Stimulated activated naive B cell treated with anti-CD40 and anti-IgM and Interleukin-4, amounts not matched to agents 10 μg/mL and 1 μg/mL and 100 μg/mL, for 72 hours (primary cell): ENCODE results near the gene CHTF18.

Experiments used
- ATAC-seq, 2 donors: fragments of 150-1000 bp; cut with Tn5 transposase; replicated peaks; 2 replicates each; pipeline ENCODE4 v1.10.0; 2021; ENCODE audit warnings: moderate library complexity in 1 of 2
- DNase-seq: peaks from one replicate; pipeline ENCODE4 v3.0.0; 2021
- H3K27ac Mint-ChIP-seq: one replicate; pipeline ENCODE4 v1.8.0; 2022; ENCODE audit warnings: mild to moderate bottlenecking, mixed read lengths
- H3K27me3 Mint-ChIP-seq, 2 donors: one replicate each; pipeline ENCODE4 v1.8.0; 2022; ENCODE audit warnings: mixed read lengths in 2 of 2
- H3K36me3 Mint-ChIP-seq, 2 donors: one replicate each; pipeline ENCODE4 v1.8.0; 2022; ENCODE audit warnings: mixed read lengths in 2 of 2, mild to moderate bottlenecking in 1 of 2
- H3K4me1 Mint-ChIP-seq, 2 donors: one replicate each; pipeline ENCODE4 v1.8.0; 2022; ENCODE audit warnings: mixed read lengths in 2 of 2, mild to moderate bottlenecking in 1 of 2
- H3K4me3 Mint-ChIP-seq, 2 donors: one replicate each; pipeline ENCODE4 v1.8.0; 2022; ENCODE audit warnings: mild to moderate bottlenecking in 2 of 2, mixed read lengths in 2 of 2, moderate library complexity in 1 of 2
- H3K9me3 Mint-ChIP-seq, 2 donors: one replicate each; pipeline ENCODE4 v1.8.0; 2022; ENCODE audit warnings: mixed read lengths in 2 of 2, mild to moderate bottlenecking in 1 of 2

The CHTF18 gene

DNA sequence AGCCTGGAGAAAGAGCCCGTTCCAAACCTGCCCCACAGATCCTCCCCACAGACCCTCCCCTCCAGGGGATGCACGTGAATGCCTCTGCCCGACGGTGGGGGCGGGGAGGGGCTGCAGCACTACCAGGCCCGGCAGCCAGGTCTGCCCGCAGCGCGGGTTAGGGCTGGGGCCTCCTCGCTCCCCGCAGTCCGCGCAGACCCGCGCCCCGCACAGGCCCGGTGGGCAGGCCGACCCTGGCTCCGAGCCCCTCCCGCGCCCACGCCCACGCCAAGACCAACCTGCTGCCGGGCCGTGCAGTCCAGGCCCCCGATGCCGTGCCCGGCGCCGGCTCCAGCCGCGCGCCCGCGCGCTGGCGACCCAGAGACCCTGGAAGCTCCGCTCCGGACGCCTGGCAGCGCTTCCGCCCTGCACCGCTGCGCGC is 432 bp upstream of the CHTF18 start, which contains the start of gene RPUSD1:
Gene RPUSD1 (minus strand): TSS at position 404 of the 421 bp plus-strand sequence. CDS start 644 bp downstream, outside the sequence.
- Mint-ChIP-seq H3K4me3 (peak within 1 kb of the TSS; percentile 89 to 90), H3K27ac (peak within 1 kb of the TSS; percentile 87), H3K36me3 (peaks cover 22 to 25% of the 10 kb centered on the region in 2 donors), H3K9me3 (no peaks in the 10 kb centered on the region), H3K4me1 (peaks cover 18 to 42% of the 10 kb centered on the region in 2 donors), H3K27me3 (peaks cover 0 to 4% of the 10 kb centered on the region in 2 donors)
- no peak for DNase-seq
- ATAC-seq: peak; percentile 41 to 42

DNA sequence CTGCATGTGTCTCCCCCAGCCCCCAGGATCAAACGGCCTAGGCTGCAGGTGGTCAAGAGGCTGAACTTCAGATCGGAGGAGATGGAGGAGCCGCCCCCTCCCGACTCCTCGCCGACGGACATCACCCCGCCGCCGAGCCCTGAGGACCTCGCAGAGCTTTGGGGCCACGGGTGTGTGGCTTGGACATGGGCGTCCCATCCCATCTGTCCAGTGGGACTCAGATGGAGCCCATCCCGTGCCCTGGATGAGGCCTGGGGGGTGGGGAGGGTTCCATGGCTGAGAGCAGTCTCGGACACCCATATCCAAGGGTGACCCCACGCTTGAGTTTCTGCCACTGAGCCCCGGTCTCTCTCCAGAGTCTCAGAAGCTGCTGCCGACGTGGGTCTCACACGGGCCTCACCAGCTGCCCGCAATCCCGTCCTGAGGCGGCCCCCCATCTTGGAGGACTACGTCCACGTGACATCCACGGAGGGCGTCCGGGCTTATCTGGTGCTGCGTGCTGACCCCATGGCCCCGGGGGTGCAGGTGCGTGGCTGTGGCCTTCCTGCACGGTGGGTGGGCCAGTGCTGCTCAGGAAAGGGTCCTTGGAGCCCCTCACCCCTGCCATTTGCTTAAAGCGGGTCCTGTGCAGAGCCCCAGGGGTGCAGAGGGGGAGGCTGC is 901 bp downstream of the CHTF18 start:
- Mint-ChIP-seq H3K4me3 (peak overlapping the region; percentile 66 to 85), H3K9me3 (no peaks in the 10 kb centered on the region), H3K27me3 (no peaks in the 10 kb centered on the region), H3K4me1 (peaks cover 18 to 42% of the 10 kb centered on the region in 2 donors), H3K36me3 (peaks cover 22 to 26% of the 10 kb centered on the region in 2 donors), H3K27ac (no peak overlapping the region)
- no peak for ATAC-seq
- DNase-seq: no peak

DNA sequence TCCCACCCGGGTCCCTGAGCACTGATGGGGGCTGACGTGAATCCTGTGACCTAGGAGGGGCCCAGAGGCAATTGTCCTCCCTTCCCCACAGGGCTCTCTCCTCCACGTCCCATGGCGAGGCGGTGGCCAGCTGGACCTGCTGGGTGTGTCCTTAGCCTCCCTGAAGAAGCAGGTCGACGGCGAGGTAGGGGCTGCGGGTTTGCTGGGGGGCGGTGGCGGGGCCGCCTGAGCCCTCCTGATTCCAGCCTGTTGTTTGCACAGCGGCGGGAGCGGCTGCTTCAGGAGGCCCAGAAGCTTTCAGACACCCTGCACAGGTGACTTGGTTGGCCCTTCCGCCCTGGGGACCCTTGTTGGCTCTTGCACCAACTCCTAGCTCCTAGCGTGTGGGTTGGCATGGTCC is 1.7 kb downstream of the CHTF18 start:
- Mint-ChIP-seq H3K4me1 (peaks cover 17 to 39% of the 10 kb centered on the region in 2 donors), H3K27ac (no peak overlapping the region), H3K27me3 (no peaks in the 10 kb centered on the region), H3K4me3 (peak overlapping the region; percentile 71 to 75), H3K9me3 (no peaks in the 10 kb centered on the region), H3K36me3 (peaks cover 18 to 24% of the 10 kb centered on the region in 2 donors)
- no peak for DNase-seq
- no peak for ATAC-seq

DNA sequence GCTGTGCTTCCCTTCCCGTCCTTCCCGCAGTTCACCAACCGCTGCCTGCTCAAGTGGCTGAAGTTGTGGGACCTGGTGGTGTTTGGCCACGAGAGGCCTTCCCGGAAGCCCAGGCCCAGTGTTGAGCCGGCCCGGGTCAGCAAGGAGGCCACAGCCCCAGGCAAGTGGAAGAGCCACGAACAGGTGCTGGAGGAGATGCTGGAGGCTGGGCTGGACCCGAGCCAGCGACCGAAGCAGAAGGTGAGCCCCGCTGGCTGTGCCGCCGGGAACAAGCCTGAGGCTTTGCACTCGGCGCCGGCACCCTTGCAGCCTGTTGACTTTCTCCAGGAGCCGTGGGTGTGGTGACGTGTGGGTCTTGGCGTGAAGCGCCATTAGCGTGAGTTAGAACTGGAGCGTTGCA is 2.7 kb downstream of the CHTF18 start:
- Mint-ChIP-seq H3K36me3 (peaks cover 19 to 26% of the 10 kb centered on the region in 2 donors), H3K4me1 (peaks cover 17 to 36% of the 10 kb centered on the region in 2 donors)

DNA sequence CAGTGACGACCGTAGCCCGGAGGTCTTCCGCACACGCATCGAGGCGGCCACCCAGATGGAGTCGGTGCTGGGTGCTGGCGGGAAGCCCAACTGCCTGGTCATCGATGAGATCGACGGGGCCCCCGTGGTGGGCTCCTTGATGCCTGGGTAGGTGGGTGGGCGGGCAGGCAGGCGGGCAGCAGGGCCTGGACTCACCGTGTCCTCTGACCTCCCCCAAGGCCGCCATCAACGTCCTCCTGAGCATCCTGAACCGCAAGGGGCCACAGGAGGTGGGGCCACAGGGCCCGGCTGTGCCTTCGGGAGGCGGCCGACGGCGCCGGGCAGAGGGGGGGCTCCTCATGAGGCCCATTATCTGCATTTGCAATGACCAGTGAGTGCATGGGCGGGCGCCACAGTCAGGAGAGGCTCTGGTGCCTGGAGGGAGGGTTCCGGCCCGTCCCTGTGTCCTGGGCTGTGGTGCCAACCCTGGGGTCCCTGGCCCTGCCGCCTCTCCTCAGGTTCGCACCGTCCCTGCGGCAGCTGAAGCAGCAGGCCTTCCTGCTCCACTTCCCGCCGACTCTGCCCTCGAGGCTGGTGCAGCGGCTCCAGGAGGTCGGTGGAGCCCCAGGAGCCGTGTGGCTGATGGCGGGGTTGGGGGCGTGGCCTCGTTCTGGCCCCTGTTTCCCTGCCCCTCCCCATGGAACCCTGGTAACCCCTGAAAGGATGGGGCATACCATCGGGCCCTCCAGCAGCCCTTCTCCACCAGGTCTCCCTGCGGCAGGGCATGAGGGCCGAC is 4.0 kb downstream of the CHTF18 start:
- ATAC-seq (no peak), DNase-seq (no peak)
- no peaks in the 10 kb centered on the region for H3K9me3 Mint-ChIP-seq
- H3K27ac Mint-ChIP-seq: no peak overlapping the region
- no peak overlapping the region for H3K4me3 Mint-ChIP-seq
- no peaks in the 10 kb centered on the region for H3K27me3 Mint-ChIP-seq
- H3K4me1 Mint-ChIP-seq: peaks cover 10 to 26% of the 10 kb centered on the region in 2 donors
- peaks cover 27 to 31% of the 10 kb centered on the region in 2 donors for H3K36me3 Mint-ChIP-seq

More for the DNA sequence above, 2.7 kb downstream of the CHTF18 start:
- ATAC-seq (no peak), DNase-seq (no peak)
- H3K9me3 Mint-ChIP-seq: no peaks in the 10 kb centered on the region
- no peak overlapping the region for H3K27ac Mint-ChIP-seq
- no peaks in the 10 kb centered on the region for H3K27me3 Mint-ChIP-seq
- no peak overlapping the region for H3K4me3 Mint-ChIP-seq

DNA sequence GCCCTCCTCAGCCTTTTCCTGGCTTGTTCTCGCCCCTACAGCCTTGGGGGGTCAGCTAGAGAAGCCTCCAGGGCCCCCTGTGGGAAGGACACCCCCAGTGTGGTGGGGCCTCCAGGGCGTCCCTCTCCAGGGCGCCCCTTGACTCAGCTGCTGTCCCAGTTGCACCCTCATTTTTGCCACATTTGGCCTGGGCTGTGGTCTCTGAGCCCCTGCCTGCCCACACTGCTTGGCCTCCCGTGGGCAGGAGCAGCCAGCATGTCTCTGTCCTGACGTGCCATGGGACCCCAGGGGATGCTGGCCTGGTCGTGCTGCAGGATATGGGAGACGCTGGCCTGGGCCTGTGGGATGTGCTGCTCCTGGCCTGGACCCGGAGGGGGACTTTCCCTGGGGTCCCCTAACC is 5.0 kb downstream of the CHTF18 start:
- H3K27me3 Mint-ChIP-seq: peaks cover 7 to 9% of the 10 kb centered on the region in 2 donors
- ATAC-seq (no peak), DNase-seq (no peak)
- H3K27ac Mint-ChIP-seq: no peak overlapping the region
- H3K4me1 Mint-ChIP-seq: peaks cover 8 to 22% of the 10 kb centered on the region in 2 donors
- peaks cover 4% of the 10 kb centered on the region in 2 donors for H3K9me3 Mint-ChIP-seq
- no peak overlapping the region for H3K4me3 Mint-ChIP-seq
- H3K36me3 Mint-ChIP-seq: peaks cover 37 to 39% of the 10 kb centered on the region in 2 donors

DNA sequence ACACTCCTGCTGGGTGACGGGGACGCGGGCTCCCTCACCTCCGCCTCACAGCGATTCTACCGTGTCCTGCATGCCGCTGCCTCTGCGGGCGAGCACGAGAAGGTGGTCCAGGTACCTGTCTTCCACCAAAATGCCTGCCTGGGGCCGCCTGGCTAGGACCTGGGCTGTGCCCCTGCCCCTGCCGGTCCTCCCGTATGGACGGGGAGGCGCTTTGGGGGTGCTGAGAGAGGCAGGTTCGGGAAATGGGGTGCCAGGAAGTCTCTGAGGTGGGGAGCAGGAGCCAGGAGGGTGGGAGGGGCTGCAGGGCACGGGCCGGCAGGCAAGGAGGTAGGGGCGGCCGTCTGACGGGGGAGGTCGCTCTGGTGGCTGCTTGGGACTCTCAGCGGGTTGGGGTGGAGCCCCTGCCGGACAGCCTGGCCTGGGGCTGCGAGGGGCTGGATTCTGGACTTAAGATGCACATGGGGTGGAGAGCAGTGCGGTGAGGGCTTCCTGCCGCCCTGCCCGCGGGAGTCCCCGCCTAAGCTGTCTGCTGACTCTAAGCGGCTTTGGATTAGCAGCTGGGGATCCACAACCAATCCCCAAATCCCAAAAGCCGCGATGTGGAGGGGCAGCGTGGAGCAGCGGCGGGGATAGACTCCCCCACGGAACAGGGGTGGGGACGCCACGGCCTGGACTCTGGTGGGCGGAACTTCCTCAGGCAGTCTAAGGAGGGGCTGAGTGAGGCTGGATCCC is 5.8 kb downstream of the CHTF18 start:
- Mint-ChIP-seq H3K4me3 (no peak overlapping the region), H3K9me3 (peaks cover 4 to 5% of the 10 kb centered on the region in 2 donors), H3K27ac (no peak overlapping the region), H3K4me1 (peaks cover 8 to 22% of the 10 kb centered on the region in 2 donors), H3K36me3 (peaks cover 43 to 44% of the 10 kb centered on the region in 2 donors), H3K27me3 (peaks cover 11 to 17% of the 10 kb centered on the region in 2 donors)
- ATAC-seq (no peak), DNase-seq (no peak)

DNA sequence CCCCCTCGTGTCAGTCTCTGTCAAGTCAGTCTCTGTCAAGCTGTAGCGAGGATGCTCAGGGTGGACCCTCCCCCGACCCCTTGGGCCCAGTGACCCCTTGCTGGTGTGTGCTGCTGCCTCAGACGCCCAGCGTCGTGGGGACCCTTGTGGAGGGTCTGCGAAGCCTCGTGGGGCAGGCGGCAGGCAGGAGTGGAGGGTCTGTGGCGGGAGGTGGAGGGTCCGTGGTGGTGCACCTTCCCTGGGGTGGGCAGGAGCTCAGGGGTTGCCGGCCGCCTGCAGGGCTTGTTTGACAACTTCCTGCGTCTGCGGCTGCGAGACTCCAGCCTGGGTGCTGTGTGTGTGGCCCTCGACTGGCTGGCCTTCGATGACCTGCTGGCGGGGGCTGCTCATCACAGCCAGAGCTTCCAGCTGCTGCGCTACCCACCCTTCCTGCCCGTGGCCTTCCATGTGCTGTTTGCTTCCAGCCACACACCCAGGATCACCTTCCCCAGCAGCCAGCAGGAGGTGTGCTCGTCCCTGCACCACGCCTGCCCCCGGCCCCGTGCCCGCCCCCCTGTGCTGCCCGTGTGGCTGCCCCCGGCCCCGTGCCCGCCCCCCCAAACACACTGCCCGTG is 6.5 kb downstream of the CHTF18 start:
- Mint-ChIP-seq H3K4me1 (peaks cover 6 to 17% of the 10 kb centered on the region in 2 donors), H3K4me3 (no peak overlapping the region), H3K27ac (no peak overlapping the region), H3K27me3 (peaks cover 11 to 20% of the 10 kb centered on the region in 2 donors), H3K36me3 (peaks cover 43 to 44% of the 10 kb centered on the region in 2 donors), H3K9me3 (peaks cover 4 to 5% of the 10 kb centered on the region in 2 donors)
- ATAC-seq: no peak
- no peak for DNase-seq

DNA sequence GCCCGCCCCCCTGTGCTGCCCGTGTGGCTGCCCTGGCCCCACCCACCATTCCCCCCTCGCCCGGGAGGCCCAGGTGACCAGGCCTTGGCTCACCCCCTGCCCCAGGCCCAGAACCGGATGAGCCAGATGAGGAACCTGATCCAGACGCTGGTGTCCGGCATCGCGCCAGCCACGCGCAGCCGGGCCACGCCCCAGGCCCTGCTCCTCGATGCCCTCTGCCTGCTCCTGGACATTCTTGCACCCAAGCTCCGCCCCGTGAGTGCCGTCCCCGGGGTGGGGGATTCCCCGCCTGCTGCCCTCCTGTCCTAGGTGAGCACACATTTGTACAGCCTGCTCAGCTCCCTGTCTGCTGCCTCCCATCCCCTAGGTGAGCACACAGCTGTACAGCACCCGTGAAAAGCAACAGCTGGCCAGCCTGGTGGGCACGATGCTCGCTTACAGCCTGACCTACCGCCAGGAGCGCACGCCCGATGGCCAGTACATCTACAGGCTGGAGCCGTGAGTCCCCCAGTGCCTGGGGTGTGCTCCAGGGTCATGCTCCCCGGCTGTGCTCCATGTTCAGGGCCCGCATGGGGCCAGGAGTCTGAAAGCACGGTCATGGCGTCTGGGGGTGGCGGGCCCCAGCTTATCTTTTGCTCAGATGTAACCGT is 7.3 kb downstream of the CHTF18 start:
- no peak overlapping the region for H3K27ac Mint-ChIP-seq
- ATAC-seq (no peak), DNase-seq (no peak)
- H3K4me3 Mint-ChIP-seq: no peak overlapping the region
- H3K27me3 Mint-ChIP-seq: peaks cover 11 to 21% of the 10 kb centered on the region in 2 donors
- H3K4me1 Mint-ChIP-seq: peaks cover 5 to 10% of the 10 kb centered on the region in 2 donors
- peaks cover 4 to 5% of the 10 kb centered on the region in 2 donors for H3K9me3 Mint-ChIP-seq
- H3K36me3 Mint-ChIP-seq: peaks cover 41 to 42% of the 10 kb centered on the region in 2 donors

DNA sequence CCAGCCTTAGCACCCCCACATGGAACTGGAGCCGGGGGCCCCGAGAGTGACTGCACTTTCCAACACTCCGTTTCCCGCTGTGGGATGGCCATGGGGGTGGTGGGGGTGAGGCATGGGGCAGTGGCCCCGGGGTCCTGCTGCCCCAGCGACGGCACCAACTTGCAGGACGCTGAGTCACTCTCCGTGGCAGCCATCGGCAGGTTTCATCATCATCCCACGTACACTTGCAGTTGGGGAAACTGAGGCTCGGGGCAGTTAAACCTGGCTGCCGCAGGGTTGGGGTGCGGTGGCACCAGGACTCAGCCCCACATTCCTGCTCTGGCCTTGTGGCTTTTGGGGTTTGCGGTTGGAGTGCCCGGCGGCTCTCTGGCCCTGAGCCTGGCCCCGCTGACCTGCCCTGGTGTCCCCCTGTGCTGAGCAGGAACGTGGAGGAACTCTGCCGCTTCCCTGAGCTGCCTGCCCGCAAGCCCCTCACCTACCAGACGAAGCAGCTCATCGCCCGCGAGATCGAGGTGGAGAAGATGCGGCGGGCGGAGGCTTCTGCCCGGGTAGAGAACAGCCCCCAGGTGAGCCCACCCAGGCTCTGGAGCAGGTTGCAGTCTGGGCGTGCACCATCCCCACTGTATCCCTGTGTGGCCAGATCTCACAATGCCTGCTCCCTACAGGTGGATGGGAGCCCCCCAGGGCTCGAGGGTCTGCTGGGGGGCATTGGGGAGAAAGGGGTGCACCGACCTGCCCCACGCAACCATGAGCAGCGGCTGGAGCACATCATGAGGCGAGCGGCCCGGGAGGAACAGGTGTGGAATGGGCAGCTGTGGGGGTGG is 8.1 kb downstream of the CHTF18 start:
- H3K4me3 Mint-ChIP-seq: no peak overlapping the region
- peaks cover 15 to 29% of the 10 kb centered on the region in 2 donors for H3K27me3 Mint-ChIP-seq
- peaks cover 33 to 34% of the 10 kb centered on the region in 2 donors for H3K36me3 Mint-ChIP-seq
- no peak overlapping the region for H3K27ac Mint-ChIP-seq
- H3K4me1 Mint-ChIP-seq: peaks cover 3% of the 10 kb centered on the region in 2 donors
- ATAC-seq: no peak
- peaks cover 4 to 5% of the 10 kb centered on the region in 2 donors for H3K9me3 Mint-ChIP-seq
- no peak for DNase-seq

DNA sequence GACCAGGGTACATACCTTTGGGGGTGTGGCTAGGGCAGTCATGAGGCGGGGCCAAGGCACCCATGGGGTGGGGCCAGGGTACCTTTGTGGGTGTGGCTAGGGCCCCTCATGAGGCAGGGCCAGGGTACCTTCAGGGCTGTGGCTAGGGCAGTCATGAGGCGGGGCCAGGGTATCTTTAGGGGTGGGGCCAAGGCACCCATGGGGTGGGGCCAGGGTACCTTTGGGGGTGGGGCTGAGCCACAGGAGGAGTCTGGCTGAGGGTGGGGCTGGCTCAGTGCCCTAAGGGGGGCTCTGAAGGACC is 8.7 kb downstream of the CHTF18 start:
- peaks cover 15 to 35% of the 10 kb centered on the region in 2 donors for H3K27me3 Mint-ChIP-seq
- no peak overlapping the region for H3K4me3 Mint-ChIP-seq
- H3K27ac Mint-ChIP-seq: no peak overlapping the region
- DNase-seq (no peak), ATAC-seq (peak; percentile 36 to 41)
- peaks cover 4 to 5% of the 10 kb centered on the region in 2 donors for H3K9me3 Mint-ChIP-seq
- peaks cover 27 to 29% of the 10 kb centered on the region in 2 donors for H3K36me3 Mint-ChIP-seq
- peaks cover 0 to 3% of the 10 kb centered on the region in 2 donors for H3K4me1 Mint-ChIP-seq

DNA sequence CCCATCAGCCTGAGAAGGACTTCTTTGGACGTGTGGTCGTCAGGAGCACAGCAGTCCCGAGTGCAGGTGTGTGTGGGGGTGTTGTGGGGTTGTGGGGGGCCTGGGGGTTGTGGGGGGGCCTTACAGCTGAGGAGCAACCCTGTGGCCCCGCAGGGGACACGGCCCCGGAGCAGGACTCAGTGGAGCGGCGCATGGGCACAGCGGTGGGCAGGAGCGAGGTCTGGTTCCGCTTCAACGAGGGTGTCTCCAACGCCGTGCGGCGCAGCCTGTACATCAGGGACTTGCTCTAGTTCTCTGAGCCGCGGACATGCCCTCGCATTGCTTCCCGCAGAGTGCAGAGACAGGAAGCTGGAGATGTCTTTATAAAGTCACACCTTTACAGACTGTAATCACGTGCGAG is 9.3 kb downstream of the CHTF18 start:
- no peak overlapping the region for H3K27ac Mint-ChIP-seq
- no peak overlapping the region for H3K4me3 Mint-ChIP-seq
- H3K27me3 Mint-ChIP-seq: peaks cover 15 to 41% of the 10 kb centered on the region in 2 donors
- no peak for ATAC-seq
- peaks cover 0 to 3% of the 10 kb centered on the region in 2 donors for H3K4me1 Mint-ChIP-seq
- H3K36me3 Mint-ChIP-seq: peaks cover 27 to 29% of the 10 kb centered on the region in 2 donors
- peaks cover 4 to 5% of the 10 kb centered on the region in 2 donors for H3K9me3 Mint-ChIP-seq
- DNase-seq: no peak

DNA sequence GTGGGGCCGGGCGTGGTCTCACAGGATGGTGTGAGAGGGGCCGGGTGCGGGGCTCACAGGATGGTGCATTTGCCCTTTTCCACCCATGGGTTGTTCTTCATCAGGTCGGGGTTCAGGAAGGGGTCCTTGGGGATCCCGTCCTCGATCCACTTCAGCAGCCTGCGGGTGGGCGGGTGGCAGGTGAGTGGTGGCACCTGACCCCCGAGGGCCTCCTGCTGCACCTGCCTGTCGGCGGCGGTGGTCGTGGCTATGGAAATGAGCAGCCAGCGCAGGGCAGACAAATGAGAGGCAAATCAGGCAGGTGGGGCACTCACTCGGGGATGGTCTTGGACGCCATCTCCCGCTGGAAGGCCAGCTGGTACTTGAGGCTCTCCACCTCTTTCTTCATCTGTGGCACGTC is 10.2 kb downstream of the CHTF18 start:
- DNase-seq: no peak
- peaks cover 15 to 49% of the 10 kb centered on the region in 2 donors for H3K27me3 Mint-ChIP-seq
- no peak for ATAC-seq
- H3K4me3 Mint-ChIP-seq: no peak overlapping the region
- H3K4me1 Mint-ChIP-seq: peaks cover 0 to 3% of the 10 kb centered on the region in 2 donors
- peaks cover 27 to 29% of the 10 kb centered on the region in 2 donors for H3K36me3 Mint-ChIP-seq
- H3K27ac Mint-ChIP-seq: no peak overlapping the region
- peaks cover 4 to 5% of the 10 kb centered on the region in 2 donors for H3K9me3 Mint-ChIP-seq
